GM23338 (cell line): ENCODE results near the gene TMTC2. TPM values are rescaled to one million over a fixed set of nuclear protein-coding genes. Genes with fewer than 3 reads are reported as not detected.
A peak's percentile ranks its signal among the peaks of the same experiment; 100 is the strongest.

ENCODE experiments used
- ATAC-seq: fragments of 200-7000 bp; cut with Tn5 transposase; 3 replicates; pipeline ENCODE4 v1.9.1; 2020
- DNase-seq: peaks from one replicate; pipeline ENCODE4 v3.0.0-alpha.2; 2015; ENCODE audit warnings: low spot score
- H2AFZ ChIP-seq: fragments of 200-600 bp; sonication (generic); 2 replicates; pipeline ENCODE4 v1.8.0; 2016; ENCODE audit warnings: antibody characterized with exemption, mild to moderate bottlenecking, moderate library complexity
- H3F3A ChIP-seq: fragments of 200-600 bp; sonication (generic); replicated peaks from 2 replicates; pipeline ENCODE4 v1.8.0; 2017; ENCODE audit warnings: antibody characterized with exemption, mixed run types, low read depth
- H3K27ac ChIP-seq: fragments of 200-600 bp; sonication (generic); 2 replicates; pipeline ENCODE4 v1.6.1; 2016; ENCODE audit warnings: low read depth
- H3K27me3 ChIP-seq: fragments of 200-600 bp; sonication (generic); 2 replicates; pipeline ENCODE4 v1.8.0; 2016; ENCODE audit warnings: mild to moderate bottlenecking, mixed run types, moderate library complexity; ENCODE audit not compliant: insufficient read depth
- H3K36me3 ChIP-seq: fragments of 200-600 bp; sonication (generic); 2 replicates; pipeline ENCODE4 v1.8.0; 2016; ENCODE audit warnings: mild to moderate bottlenecking; ENCODE audit not compliant: insufficient read depth
- H3K4me1 ChIP-seq: fragments of 200-600 bp; sonication (generic); 2 replicates; pipeline ENCODE4 v1.8.0; 2016; ENCODE audit warnings: mild to moderate bottlenecking, moderate library complexity; ENCODE audit not compliant: insufficient read depth
- H3K4me2 ChIP-seq: fragments of 200-600 bp; sonication (generic); 2 replicates; pipeline ENCODE4 v1.7.1; 2017; ENCODE audit warnings: mixed run types
- H3K4me3 ChIP-seq: fragments of 200-600 bp; sonication (generic); 2 replicates; pipeline ENCODE4 v1.6.1; 2016; ENCODE audit warnings: mixed run types
- H3K79me2 ChIP-seq: fragments of 200-600 bp; sonication (generic); replicated peaks from 2 replicates; pipeline ENCODE4 v1.8.0; 2017; ENCODE audit warnings: mild to moderate bottlenecking; ENCODE audit not compliant: insufficient read depth
- H3K9me2 ChIP-seq: fragments of 200-600 bp; sonication (generic); 2 replicates; pipeline ENCODE4 v1.8.0; 2017; ENCODE audit not compliant: insufficient read depth
- H4K20me1 ChIP-seq: fragments of 200-600 bp; sonication (generic); replicated peaks from 2 replicates; pipeline ENCODE4 v1.8.0; 2017; ENCODE audit warnings: mild to moderate bottlenecking; ENCODE audit not compliant: insufficient read depth
- H3K27ac Mint-ChIP-seq: 2 replicates; pipeline ENCODE4 v1.8.0; 2020; ENCODE audit warnings: inconsistent platforms, mild to moderate bottlenecking, moderate library complexity, mixed read lengths
- H3K27me3 Mint-ChIP-seq: 3 replicates; pipeline ENCODE4 v1.8.0; 2022; ENCODE audit warnings: low read depth, mild to moderate bottlenecking, moderate library complexity, mixed read lengths, inconsistent platforms; ENCODE audit not compliant: insufficient read depth, poor library complexity
- H3K36me3 Mint-ChIP-seq: 3 replicates; pipeline ENCODE4 v1.8.0; 2021; ENCODE audit warnings: low read depth, mild to moderate bottlenecking, inconsistent platforms, moderate library complexity, mixed read lengths
- H3K4me1 Mint-ChIP-seq: 3 replicates; pipeline ENCODE4 v1.8.0; 2020; ENCODE audit warnings: mild to moderate bottlenecking, inconsistent platforms, mixed read lengths
- H3K4me3 Mint-ChIP-seq: 3 replicates; pipeline ENCODE4 v1.8.0; 2021; ENCODE audit warnings: moderate library complexity, mild to moderate bottlenecking, inconsistent platforms, mixed read lengths
- H3K9me3 Mint-ChIP-seq: 3 replicates; pipeline ENCODE4 v1.8.0; 2020; ENCODE audit warnings: moderate library complexity, mild to moderate bottlenecking, inconsistent platforms, mixed read lengths
- CREB1 ChIP-seq: fragments of 250-450 bp; sonication (Bioruptor Pico); IDR thresholded peaks from 2 replicates; pipeline ENCODE4 v1.5.0; 2020; ENCODE audit warnings: low read depth, mild to moderate bottlenecking, moderate library complexity
- CTCF ChIP-seq, 2 experiments: fragments of 200-600 bp in 1 of 2; sonication (generic) in 1 of 2; conservative IDR thresholded peaks; 2 replicates each; pipeline versions ENCODE4 v1.5.1 to v1.6.1; 2016 to 2017; ENCODE audit warnings: antibody characterized with exemption in 2 of 2, low read depth in 2 of 2, mild to moderate bottlenecking in 2 of 2, moderate library complexity in 1 of 2
- EZH2phosphoT487 ChIP-seq: fragments of 200-600 bp; sonication (generic); IDR thresholded peaks from one replicate; pipeline ENCODE4 v1.8.1; 2018; ENCODE audit warnings: antibody characterized with exemption; ENCODE audit not compliant: unreplicated experiment
- JUNB ChIP-seq: IDR thresholded peaks from one replicate; pipeline ENCODE4 v1.6.1; 2016; ENCODE audit warnings: antibody characterized with exemption; ENCODE audit not compliant: unreplicated experiment
- POLR2AphosphoS5 ChIP-seq: IDR thresholded peaks from 2 replicates; pipeline ENCODE4 v1.6.1; 2016; ENCODE audit warnings: antibody characterized with exemption, low read depth
- polyA plus RNA-seq: library from polyadenylated mRNA; unstranded; fragments of >200 nt; fragmentation: Nextera tagmentation; extraction: Ambion mirVana; gene quantifications from 2 replicates; pipeline ENCODE4 v1.2.1, GENCODE V29; 2016
- total RNA-seq: library from RNA; depleted of rRNA; stranded (reverse); fragments of >200 nt; shearing (Covaris generic); gene quantifications from 2 replicates; pipeline ENCODE4 v1.2.3, GENCODE V29; 2014

TMTC2 gene
- total and polyA plus RNA-seq, 2 experiments from 2014 or later, result 0.57 to 6.5 TPM

- peak overlapping the region; percentile 91 for H3K4me3 ChIP-seq
Measured at GRCh38 chr12:82687021-82688011, 610 bp downstream of the TMTC2 start.

GRCh38 chr12:82688035-82688501 lies 1.4 kb downstream of the TMTC2 start:
- TF ChIP-seq EZH2phosphoT487 (no peak), CTCF (conservative IDR thresholded peaks at IDR 0.05; ENCODE audit: low read depth in 2 of 2) (peak in 1 of 2 experiments; percentile 24; a peak in 1 of 4 replicates)
- Histone ChIP-seq H3K4me1 (peaks cover 6% of the 10 kb centered on the region; the same call in 1 of the 2 replicates), H4K20me1 (peaks cover 11% of the 10 kb centered on the region; the same call in 1 of the 2 replicates), H2AFZ (peak overlapping the region; percentile 94), H3K79me2 (peaks cover 7% of the 10 kb centered on the region; the same call in 1 of the 2 replicates), H3K4me2 (peak overlapping the region; percentile 93), H3K36me3 (no peaks in the 10 kb centered on the region), H3F3A (no peaks in the 10 kb centered on the region; the same call in 1 of the 2 replicates), H3K9me2 (no peaks in the 10 kb centered on the region), H3K4me3 (peak overlapping the region; percentile 91), H3K27ac (no peak overlapping the region), H3K27me3 (peaks cover 16% of the 10 kb centered on the region)
- H3K27ac Mint-ChIP-seq, result no peak overlapping the region
- H3K4me1 Mint-ChIP-seq, result peaks cover 17% of the 10 kb centered on the region
- H3K27me3 Mint-ChIP-seq, result peaks cover 18% of the 10 kb centered on the region
- 0 out of 3 replicates have a peak, but pooled peaks cover under 1% of the 10 kb centered on the region for H3K36me3 Mint-ChIP-seq
- H3K4me3 Mint-ChIP-seq, result peak overlapping the region; percentile 88
- DNase-seq, result no peak
- no peaks in the 10 kb centered on the region for H3K9me3 Mint-ChIP-seq
- no peak for ATAC-seq

More at GRCh38 chr12:82687021-82688011, 610 bp downstream of the TMTC2 start:
- Histone ChIP-seq H3K27ac (0 out of 2 replicates have a peak overlapping the region, but pooled peaks have one; percentile 64), H3K4me2 (peak overlapping the region; percentile 93), H3F3A (no peaks in the 10 kb centered on the region; the same call in 1 of the 2 replicates), H3K27me3 (peaks cover 16% of the 10 kb centered on the region), H3K79me2 (peaks cover 7% of the 10 kb centered on the region; the same call in 1 of the 2 replicates), H4K20me1 (peaks cover 11% of the 10 kb centered on the region; the same call in 1 of the 2 replicates), H3K36me3 (no peaks in the 10 kb centered on the region), H3K9me2 (no peaks in the 10 kb centered on the region), H3K4me1 (peaks cover 13% of the 10 kb centered on the region; the same call in 1 of the 2 replicates), H2AFZ (peak overlapping the region; percentile 99)
- peak in 1 of 2 experiments; percentile 10; a peak in 1 of 4 replicates for TF ChIP-seq CTCF (conservative IDR thresholded peaks at IDR 0.05; ENCODE audit: low read depth in 2 of 2)
- TF ChIP-seq POLR2AphosphoS5, result peak; percentile 13; the same call in 1 of the 2 replicates
- peak; percentile 7; the same call in 1 of the 2 replicates for TF ChIP-seq CREB1
- TF ChIP-seq JUNB, result no peak
- peaks cover 24% of the 10 kb centered on the region for H3K4me1 Mint-ChIP-seq
- no peaks in the 10 kb centered on the region for H3K9me3 Mint-ChIP-seq
- peak; percentile 61 for ATAC-seq
- H3K27me3 Mint-ChIP-seq, result peaks cover 18% of the 10 kb centered on the region
- DNase-seq, result peak; percentile 81
- no peak overlapping the region; the same call in 1 of the 2 replicates for H3K27ac Mint-ChIP-seq
- peak overlapping the region; percentile 88 for H3K4me3 Mint-ChIP-seq
- no peaks in the 10 kb centered on the region for H3K36me3 Mint-ChIP-seq
